HCT116 (cell line): Measurements from ENCODE around the gene NUP133. TPM values are rescaled to one million over a fixed set of nuclear protein-coding genes. Genes with fewer than 3 reads are reported as not detected.

Experiments used
- ATAC-seq: fragments of 200-7000 bp; cut with Tn5 transposase; 2 replicates; pipeline ENCODE4 v1.9.1; 2020; ENCODE audit warnings: mild to moderate bottlenecking, moderate library complexity
- BruUV-seq: library from RNA; stranded (reverse); fragments of 400-500 nt; replicated peaks from 2 replicates; lab custom pipeline; 2021; lab: Mats Ljungman, UMichigan
- CTCF ChIA-PET: fragments of 300-600 bp; sonication (Branson Sonifier 250); formaldehyde crosslinking; loops from one replicate; lab custom pipeline; 2021; ENCODE audit warnings: antibody characterized with exemption; lab: Charles Lee
- POLR2A ChIA-PET: fragments of 300-600, 350-600 bp; sonication (Branson Sonifier 250); formaldehyde crosslinking; loops from one replicate; lab custom pipeline; 2021; ENCODE audit warnings: antibody characterized with exemption; lab: Charles Lee
- RAD21 ChIA-PET, 2 experiments: fragments of 300-600 bp; sonication (Branson Sonifier 250); formaldehyde crosslinking; loops; one replicate each; lab custom pipeline; 2023; ENCODE audit warnings: low total read pairs in 2 of 2; ENCODE audit not compliant: uncharacterized antibody in 2 of 2, unreplicated experiment in 2 of 2, low non-redundant PET in 1 of 2; lab: Charles Lee
- DNase-seq: peaks from one replicate; pipeline ENCODE4 v3.0.0-alpha.2; 2010; ENCODE audit warnings: low read depth, low spot score
- H2AFZ ChIP-seq: fragments of 200-600 bp; shearing (Covaris generic), sonication (generic); 2 replicates; pipeline ENCODE4 v1.6.1; 2017; ENCODE audit warnings: low read depth, mixed run types, mixed read lengths, antibody characterized with exemption, low read length; ENCODE audit not compliant: poor library complexity, severe bottlenecking
- H3K27ac ChIP-seq: 2 replicates; pipeline ENCODE4 v1.5.1; 2012; ENCODE audit warnings: low read depth, low read length
- H3K27me3 ChIP-seq: fragments of 200-600 bp; sonication (generic); 2 replicates; pipeline ENCODE4 v1.6.1; 2016; ENCODE audit warnings: mixed run types, low read length, mixed read lengths; ENCODE audit not compliant: insufficient read depth
- H3K36me3 ChIP-seq, 2 experiments: fragments of 200-500 bp in 1 of 2; fragments of 200-600 bp in 1 of 2; sonication (Bioruptor generic) in 1 of 2; sonication (generic) in 1 of 2; 2 replicates each; pipeline versions ENCODE4 v1.5.1 to v1.6.1; 2014 to 2016; ENCODE audit warnings: low read length in 2 of 2, inconsistent platforms in 1 of 2, mixed read lengths in 1 of 2, mixed run types in 1 of 2; ENCODE audit not compliant: insufficient read depth in 2 of 2, control insufficient read depth in 1 of 2
- H3K4me1 ChIP-seq, 2 experiments: fragments of 200-600 bp in 1 of 2; sonication (generic) in 1 of 2; 2 replicates each; pipeline versions ENCODE4 v1.5.1 to v1.6.1; 2012 to 2017; ENCODE audit warnings: low read length in 2 of 2, inconsistent platforms in 1 of 2, mild to moderate bottlenecking in 1 of 2, mixed read lengths in 1 of 2, mixed run types in 1 of 2, moderate library complexity in 1 of 2; ENCODE audit not compliant: insufficient read depth in 2 of 2, control insufficient read depth in 1 of 2
- H3K4me2 ChIP-seq: fragments of 200-600 bp; sonication (generic); 2 replicates; pipeline ENCODE4 v1.6.1; 2017; ENCODE audit warnings: mixed run types, low read length, mixed read lengths
- H3K4me3 ChIP-seq, 2 experiments: fragments of 200-600 bp in 1 of 2; sonication (generic) in 1 of 2; replicated peaks in 1 of 2; 2 replicates each; pipeline ENCODE4 v1.5.1; 2011 to 2016; ENCODE audit warnings: low read length in 2 of 2, control low read depth in 1 of 2, low read depth in 1 of 2, mild to moderate bottlenecking in 1 of 2, mixed read lengths in 1 of 2, mixed run types in 1 of 2
- H3K79me2 ChIP-seq: fragments of 200-600 bp; sonication (generic); 2 replicates; pipeline ENCODE4 v1.6.1; 2017; ENCODE audit warnings: mild to moderate bottlenecking, mixed run types, low read length, moderate library complexity, mixed read lengths; ENCODE audit not compliant: insufficient read depth
- H3K9ac ChIP-seq: fragments of 200-600 bp; sonication (generic); 2 replicates; pipeline ENCODE4 v1.6.1; 2016; ENCODE audit warnings: low read length, mixed read lengths
- H3K9me2 ChIP-seq: fragments of 200-600 bp; sonication (generic), shearing (Covaris generic); 2 replicates; pipeline ENCODE4 v1.6.1; 2017; ENCODE audit warnings: mixed run types, mild to moderate bottlenecking, moderate library complexity; ENCODE audit not compliant: insufficient read depth
- H3K9me3 ChIP-seq, 2 experiments: fragments of 200-500 bp in 1 of 2; fragments of 200-600 bp in 1 of 2; sonication (Bioruptor generic) in 1 of 2; sonication (generic) in 1 of 2; 2 replicates each; pipeline ENCODE4 v1.6.1; 2014 to 2017; ENCODE audit warnings: low read length in 2 of 2, mixed read lengths in 2 of 2, inconsistent platforms in 1 of 2, low read depth in 1 of 2, mild to moderate bottlenecking in 1 of 2, mixed run types in 1 of 2, moderate library complexity in 1 of 2; ENCODE audit not compliant: control insufficient read depth in 1 of 2, insufficient read depth in 1 of 2
- H4K20me1 ChIP-seq: fragments of 200-600 bp; sonication (generic), shearing (Covaris generic); 2 replicates; pipeline ENCODE4 v1.6.1; 2017; ENCODE audit warnings: mixed run types, mild to moderate bottlenecking, moderate library complexity; ENCODE audit not compliant: insufficient read depth
- CBX3 ChIP-seq: IDR thresholded peaks from 2 replicates; pipeline ENCODE4 v1.6.1; 2012; ENCODE audit warnings: low read depth
- CEBPB ChIP-seq: IDR thresholded peaks from 2 replicates; pipeline ENCODE4 v1.6.1; 2012; ENCODE audit warnings: low read depth
- ELF1 ChIP-seq: IDR thresholded peaks from 2 replicates; pipeline ENCODE4 v1.6.1; 2012; ENCODE audit warnings: low read depth, borderline replicate concordance
- EZH2 ChIP-seq: fragments of 200-600 bp; sonication (generic); IDR thresholded peaks from 2 replicates; pipeline ENCODE4 v1.6.1; 2017; ENCODE audit warnings: antibody characterized with exemption, mixed run types
- FOSL1 ChIP-seq: IDR thresholded peaks from 2 replicates; pipeline ENCODE4 v1.6.1; 2012; ENCODE audit warnings: low read depth
- JUND ChIP-seq: IDR thresholded peaks from 2 replicates; pipeline ENCODE4 v1.6.1; 2012
- MAX ChIP-seq: IDR thresholded peaks from 2 replicates; pipeline ENCODE4 v1.6.1; 2012
- POLR2A ChIP-seq: IDR thresholded peaks from 2 replicates; pipeline ENCODE4 v1.7.0; 2011; ENCODE audit warnings: borderline replicate concordance; ENCODE audit not compliant: insufficient read depth, insufficient read length; ENCODE audit errors: extremely low read depth
- POLR2AphosphoS5 ChIP-seq: IDR thresholded peaks from 2 replicates; pipeline ENCODE4 v1.6.1; 2011; ENCODE audit warnings: mild to moderate bottlenecking, low read depth, low read length, moderate library complexity
- RAD21 ChIP-seq: IDR thresholded peaks from 2 replicates; pipeline ENCODE4 v1.6.1; 2012; ENCODE audit warnings: low read depth, mild to moderate bottlenecking
- REST ChIP-seq: IDR thresholded peaks from 2 replicates; pipeline ENCODE4 v1.6.1; 2012; ENCODE audit warnings: low read depth
- SIN3A ChIP-seq: IDR thresholded peaks from 2 replicates; pipeline ENCODE4 v1.6.1; 2012; ENCODE audit warnings: low read depth
- SP1 ChIP-seq: IDR thresholded peaks from 2 replicates; pipeline ENCODE4 v1.6.1; 2012; ENCODE audit warnings: low read depth
- TCF7L2 ChIP-seq: IDR thresholded peaks from 2 replicates; pipeline ENCODE4 v1.7.0; 2011; ENCODE audit warnings: borderline replicate concordance, inconsistent platforms; ENCODE audit not compliant: insufficient read depth, insufficient read length; ENCODE audit errors: extremely low read depth
- YY1 ChIP-seq: IDR thresholded peaks from 2 replicates; pipeline ENCODE4 v1.6.1; 2011; ENCODE audit warnings: low read length, low read depth, moderate library complexity, mild to moderate bottlenecking; ENCODE audit not compliant: insufficient replicate concordance; ENCODE audit errors: extremely low read depth
- intact Hi-C: fragments of 100-400 bp; cut with micrococcal nuclease; formaldehyde crosslinking; loops from 2 replicates; pipeline ENCODE4 v1.10.0; 2022
- total RNA-seq: library from RNA; stranded (reverse); gene quantifications from one replicate; pipeline ENCODE4 v1.2.1, GENCODE V29; 2021; ENCODE audit not compliant: unreplicated experiment
- TF ChIP-seq, protein P1 (sequence below), 3 experiments: fragments of 200-600 bp in 1 of 3; sonication (generic) in 1 of 3; IDR thresholded peaks in 2 of 3; conservative IDR thresholded peaks in 1 of 3; 2 replicates each; pipeline ENCODE4 v1.5.1; 2012 to 2017; ENCODE audit warnings: low read depth in 2 of 3, low read length in 2 of 3, antibody characterized with exemption in 1 of 3, borderline replicate concordance in 1 of 3, control low read depth in 1 of 3, mild to moderate bottlenecking in 1 of 3, mixed read lengths in 1 of 3, mixed run types in 1 of 3, moderate library complexity in 1 of 3; ENCODE audit not compliant: insufficient read depth in 1 of 3

NUP133 gene
- total RNA-seq, 1 experiment from 2014 or later, result 52.5 TPM

GRCh38 chr1:229434641-229435051, 73.5 kb downstream of the NUP133 start:
- H3K27me3 ChIP-seq, result no peaks in the 10 kb centered on the region
- TF ChIP-seq ELF1, result no peak
- TF ChIP-seq, all 23 proteins: peak for 0
- Histone ChIP-seq H4K20me1 (no peaks in the 10 kb centered on the region), H3K9me3 (no peaks in the 10 kb centered on the region), H3K27ac (no peak overlapping the region), H3K4me2 (no peak overlapping the region), H3K9me2 (no peaks in the 10 kb centered on the region), H3K79me2 (no peaks in the 10 kb centered on the region), H3K9ac (no peak overlapping the region), H2AFZ (no peak overlapping the region), H3K36me3 (peaks cover 0 to 6% of the 10 kb centered on the region in 2 experiments; a peak in 1 of 4 replicates), H3K4me1 (no peaks in the 10 kb centered on the region), H3K4me3 (no peak overlapping the region)
- ChIA-PET POLR2A (no interaction called here), RAD21 (no interaction called here), CTCF (no interaction called here)
- ATAC-seq (no peak), DNase-seq (no peak)
- BruUV-seq, result no TSS peak
- intact Hi-C loops, result no loop called here

DNA sequence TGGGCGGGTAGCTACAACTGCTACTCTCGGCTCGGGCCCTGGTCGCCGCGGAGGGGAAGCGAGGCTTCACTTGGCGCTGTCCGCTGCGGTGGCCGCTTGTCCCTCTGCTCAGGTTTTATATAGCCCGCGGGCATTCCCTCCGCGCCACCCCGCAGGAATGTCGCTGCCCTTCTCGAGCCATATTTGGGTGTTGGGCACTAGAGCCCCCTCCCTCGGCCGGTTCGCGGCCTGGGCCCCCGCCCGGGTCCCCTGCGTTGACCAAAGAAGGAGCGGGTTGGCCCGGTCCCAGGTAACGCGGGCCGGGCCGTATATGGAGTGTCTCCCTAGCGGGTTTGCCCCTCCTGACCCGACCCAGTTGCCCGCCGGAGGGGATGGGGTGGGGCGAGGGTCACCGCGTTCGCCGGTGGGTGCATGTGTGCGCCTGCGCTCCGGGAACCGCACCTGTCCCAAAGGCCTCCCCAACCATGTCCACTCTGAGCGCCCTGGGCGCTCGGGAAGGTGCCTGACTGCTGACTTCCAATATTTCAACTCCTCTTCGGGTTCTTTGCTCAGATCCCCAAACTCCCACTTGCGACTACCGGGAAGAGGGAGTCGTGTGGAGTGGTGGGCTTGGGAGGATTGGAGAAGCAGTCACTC, 74.0 kb downstream of the NUP133 start, which contains the start of gene ACTA1:
ACTA1 (minus strand) TSS at position 90 of the 636 bp plus-strand sequence. CDS start 979 bp downstream, outside the sequence.
- no peak within 1 kb of the TSS for H2AFZ ChIP-seq
- CTCF ChIA-PET, result no interaction called here
- TF ChIP-seq ELF1 (no peak), CBX3 (no peak), MAX (no peak), SP1 (no peak), POLR2A (no peak), POLR2AphosphoS5 (no peak), SIN3A (no peak), TCF7L2 (no peak), FOSL1 (no peak), REST (no peak), CEBPB (no peak), YY1 (no peak), RAD21 (no peak), JUND (no peak), EZH2 (no peak)
- TF ChIP-seq, protein P1, sequence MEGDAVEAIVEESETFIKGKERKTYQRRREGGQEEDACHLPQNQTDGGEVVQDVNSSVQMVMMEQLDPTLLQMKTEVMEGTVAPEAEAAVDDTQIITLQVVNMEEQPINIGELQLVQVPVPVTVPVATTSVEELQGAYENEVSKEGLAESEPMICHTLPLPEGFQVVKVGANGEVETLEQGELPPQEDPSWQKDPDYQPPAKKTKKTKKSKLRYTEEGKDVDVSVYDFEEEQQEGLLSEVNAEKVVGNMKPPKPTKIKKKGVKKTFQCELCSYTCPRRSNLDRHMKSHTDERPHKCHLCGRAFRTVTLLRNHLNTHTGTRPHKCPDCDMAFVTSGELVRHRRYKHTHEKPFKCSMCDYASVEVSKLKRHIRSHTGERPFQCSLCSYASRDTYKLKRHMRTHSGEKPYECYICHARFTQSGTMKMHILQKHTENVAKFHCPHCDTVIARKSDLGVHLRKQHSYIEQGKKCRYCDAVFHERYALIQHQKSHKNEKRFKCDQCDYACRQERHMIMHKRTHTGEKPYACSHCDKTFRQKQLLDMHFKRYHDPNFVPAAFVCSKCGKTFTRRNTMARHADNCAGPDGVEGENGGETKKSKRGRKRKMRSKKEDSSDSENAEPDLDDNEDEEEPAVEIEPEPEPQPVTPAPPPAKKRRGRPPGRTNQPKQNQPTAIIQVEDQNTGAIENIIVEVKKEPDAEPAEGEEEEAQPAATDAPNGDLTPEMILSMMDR (IDR thresholded peaks at IDR 0.05 in 2 of 3, conservative IDR thresholded peaks at IDR 0.05 in 1 of 3; ENCODE audit: borderline replicate concordance in 1 of 3, insufficient read depth in 1 of 3, low read depth in 2 of 3, low read length in 2 of 3), result no peak

More for the DNA sequence above, 74.0 kb downstream of the NUP133 start, which contains the start of gene ACTA1:
- H3K79me2 ChIP-seq, result no peaks in the 10 kb centered on the region
- no peak within 1 kb of the TSS for H3K9ac ChIP-seq
- no peaks in the 10 kb centered on the region for H4K20me1 ChIP-seq
- no peaks in the 10 kb centered on the region for H3K9me3 ChIP-seq
- H3K4me1 ChIP-seq, result no peaks in the 10 kb centered on the region
- H3K4me3 ChIP-seq, result no peak within 1 kb of the TSS
- POLR2A ChIA-PET, result no interaction called here
- H3K27me3 ChIP-seq, result no peaks in the 10 kb centered on the region
- no peak within 1 kb of the TSS for H3K27ac ChIP-seq
- RAD21 ChIA-PET, result no interaction called here
- DNase-seq (no peak), ATAC-seq (no peak)
- intact Hi-C loops, result no loop called here
- no peak within 1 kb of the TSS for H3K4me2 ChIP-seq
- 0 out of 4 replicates have a peak, but pooled peaks cover 0 to 3% of the 10 kb centered on the region in 2 experiments for H3K36me3 ChIP-seq
- no peaks in the 10 kb centered on the region for H3K9me2 ChIP-seq
- BruUV-seq, result no TSS peak
